Nephron progenitor cell (in vitro differentiated cells): ENCODE measurements around the gene DDIT4.
"Not testable (repeated sequence)": the region's sequence is repeated elsewhere in the genome, so short reads cannot be mapped to it uniquely, and the experiment has no call there.

Experiments
- DNase-seq: peaks from one replicate; pipeline ENCODE4 v3.0.0; 2021
- H3K27ac Mint-ChIP-seq: 2 replicates; pipeline ENCODE4 v1.8.0; 2021; ENCODE audit warnings: mild to moderate bottlenecking, moderate library complexity, mixed read lengths
- H3K27me3 Mint-ChIP-seq: 2 replicates; pipeline ENCODE4 v1.8.0; 2021; ENCODE audit warnings: mild to moderate bottlenecking, low read depth, mixed read lengths; ENCODE audit not compliant: poor library complexity
- H3K36me3 Mint-ChIP-seq: 2 replicates; pipeline ENCODE4 v1.8.0; 2021; ENCODE audit warnings: low read depth, mixed read lengths
- H3K4me1 Mint-ChIP-seq: 2 replicates; pipeline ENCODE4 v1.8.0; 2021; ENCODE audit warnings: mixed read lengths
- H3K4me3 Mint-ChIP-seq: 2 replicates; pipeline ENCODE4 v1.8.0; 2021; ENCODE audit warnings: mild to moderate bottlenecking, moderate library complexity, mixed read lengths
- H3K9me3 Mint-ChIP-seq: 2 replicates; pipeline ENCODE4 v1.8.0; 2021; ENCODE audit warnings: mild to moderate bottlenecking, moderate library complexity, mixed read lengths
- TF ChIP-seq, protein P1 (sequence below): fragments of 200-600 bp; sonication (generic); IDR thresholded peaks from 2 replicates; pipeline ENCODE4 v1.5.0; 2021; ENCODE audit warnings: antibody characterized with exemption

Gene DDIT4

DNA sequence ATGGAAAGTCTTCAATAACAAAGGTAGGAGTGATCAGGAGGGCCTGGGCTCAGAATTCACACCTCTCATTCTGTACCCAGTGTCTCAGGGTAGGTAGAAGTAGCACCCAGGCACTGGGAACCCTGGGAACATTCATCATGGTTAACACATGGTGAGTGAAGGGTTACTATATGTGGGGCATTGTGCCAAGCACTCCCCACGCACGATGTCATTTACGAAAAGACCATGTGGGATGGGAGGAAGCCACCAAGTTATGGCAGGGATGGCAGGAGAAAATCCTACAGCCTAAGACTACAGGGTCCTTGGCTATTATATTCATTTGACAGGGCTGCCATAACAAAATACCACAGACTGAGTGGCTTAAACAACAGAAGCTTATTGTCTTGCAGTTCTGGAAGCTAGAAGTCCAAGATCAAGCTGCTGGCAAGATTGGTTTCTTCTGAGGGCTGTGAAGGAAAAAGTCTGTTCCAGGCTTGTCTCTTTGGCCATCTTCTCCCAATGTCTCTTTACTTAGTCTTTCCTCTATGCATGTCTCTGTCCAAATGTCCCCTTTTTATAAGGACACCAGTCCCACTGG, 27.7 kb upstream of the DDIT4 start:
- DNase-seq = no peak

DNA sequence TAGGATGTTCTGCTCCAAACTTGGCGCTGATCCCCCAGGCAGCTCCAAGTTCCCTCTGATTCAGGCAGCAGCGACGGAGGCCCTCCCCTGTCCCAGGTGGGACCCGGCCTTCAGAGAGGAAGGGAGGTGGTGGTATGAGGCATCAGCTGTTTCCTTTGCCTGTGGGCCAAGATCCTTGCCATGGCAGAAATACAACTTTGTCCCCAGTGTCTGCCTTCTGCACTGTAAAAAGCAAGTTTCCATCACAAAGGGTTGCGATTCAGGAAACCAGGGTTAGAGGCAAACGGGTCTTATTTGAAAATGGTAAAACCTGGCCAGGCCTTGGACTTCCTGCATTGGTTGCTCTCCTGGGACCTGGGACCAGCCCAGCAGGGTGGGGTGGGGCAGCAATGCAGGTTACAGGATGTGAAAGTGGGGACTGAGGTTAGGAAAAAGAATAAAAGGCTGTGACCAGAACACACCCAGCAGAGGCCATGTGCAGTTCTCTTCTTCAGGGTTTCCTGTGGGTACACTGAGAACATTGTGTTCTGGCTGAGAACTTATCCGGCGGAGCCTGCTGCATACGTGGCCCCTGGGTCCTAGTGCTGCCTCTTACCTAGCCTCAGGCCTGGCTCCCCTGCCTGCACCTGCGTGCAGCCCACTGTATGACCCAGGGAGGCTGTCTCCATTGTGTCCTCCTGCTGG, 25.1 kb upstream of the DDIT4 start:
- Mint-ChIP-seq H3K36me3 (no peaks in the 10 kb centered on the region), H3K4me1 (peaks cover 74% of the 10 kb centered on the region), H3K9me3 (no peaks in the 10 kb centered on the region), H3K27me3 (peaks cover 4% of the 10 kb centered on the region), H3K4me3 (peak overlapping the region; percentile 32), H3K27ac (peak overlapping the region; percentile 78)
- TF ChIP-seq, protein P1, sequence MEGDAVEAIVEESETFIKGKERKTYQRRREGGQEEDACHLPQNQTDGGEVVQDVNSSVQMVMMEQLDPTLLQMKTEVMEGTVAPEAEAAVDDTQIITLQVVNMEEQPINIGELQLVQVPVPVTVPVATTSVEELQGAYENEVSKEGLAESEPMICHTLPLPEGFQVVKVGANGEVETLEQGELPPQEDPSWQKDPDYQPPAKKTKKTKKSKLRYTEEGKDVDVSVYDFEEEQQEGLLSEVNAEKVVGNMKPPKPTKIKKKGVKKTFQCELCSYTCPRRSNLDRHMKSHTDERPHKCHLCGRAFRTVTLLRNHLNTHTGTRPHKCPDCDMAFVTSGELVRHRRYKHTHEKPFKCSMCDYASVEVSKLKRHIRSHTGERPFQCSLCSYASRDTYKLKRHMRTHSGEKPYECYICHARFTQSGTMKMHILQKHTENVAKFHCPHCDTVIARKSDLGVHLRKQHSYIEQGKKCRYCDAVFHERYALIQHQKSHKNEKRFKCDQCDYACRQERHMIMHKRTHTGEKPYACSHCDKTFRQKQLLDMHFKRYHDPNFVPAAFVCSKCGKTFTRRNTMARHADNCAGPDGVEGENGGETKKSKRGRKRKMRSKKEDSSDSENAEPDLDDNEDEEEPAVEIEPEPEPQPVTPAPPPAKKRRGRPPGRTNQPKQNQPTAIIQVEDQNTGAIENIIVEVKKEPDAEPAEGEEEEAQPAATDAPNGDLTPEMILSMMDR = no peak
- no peak for DNase-seq

More for the DNA sequence above, 27.7 kb upstream of the DDIT4 start:
- Mint-ChIP-seq H3K27me3 (peaks cover 8% of the 10 kb centered on the region), H3K4me1 (peaks cover 78% of the 10 kb centered on the region), H3K9me3 (no peaks in the 10 kb centered on the region), H3K36me3 (peaks cover 4% of the 10 kb centered on the region), H3K4me3 (no peak overlapping the region), H3K27ac (peak overlapping the region; percentile 54)
- TF ChIP-seq, protein P1 = no peak

DNA sequence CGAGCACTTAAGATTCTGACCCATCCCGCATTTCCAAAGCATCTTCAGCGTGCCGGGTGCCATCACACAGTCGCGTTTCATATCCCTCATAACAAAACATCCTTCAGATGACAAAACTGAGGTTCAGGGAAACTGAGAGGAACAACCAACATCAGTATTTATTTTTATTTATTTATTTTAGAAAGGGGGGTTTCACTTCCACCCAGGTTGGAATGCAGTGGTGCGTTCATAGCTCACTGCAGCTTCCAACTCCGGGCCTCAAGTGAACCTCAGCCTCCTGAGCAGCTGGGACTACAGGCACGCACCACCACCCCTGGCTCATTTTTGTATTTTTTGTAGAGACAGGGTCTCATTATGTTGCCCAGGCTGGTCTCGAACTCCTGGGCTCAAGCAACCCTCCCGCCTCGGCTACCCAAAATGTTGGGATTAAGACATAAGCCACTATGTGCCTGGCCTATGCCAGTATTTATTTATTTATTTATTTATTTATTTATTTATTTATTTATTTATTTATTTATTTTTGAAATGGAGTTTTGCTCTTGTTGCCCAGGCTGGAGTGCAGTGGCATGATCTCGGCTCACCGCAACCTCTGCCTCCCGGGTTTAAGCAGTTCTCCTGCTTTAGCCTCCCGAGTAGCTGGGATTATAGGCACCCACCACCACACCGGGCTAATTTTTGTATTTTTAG, 24.4 kb upstream of the DDIT4 start:
- H3K27me3 Mint-ChIP-seq, DNase-seq, H3K9me3 Mint-ChIP-seq, H3K4me3 Mint-ChIP-seq, H3K36me3 Mint-ChIP-seq, H3K27ac Mint-ChIP-seq: not testable (repeated sequence)
- peaks cover 71% of the 10 kb centered on the region for H3K4me1 Mint-ChIP-seq

DNA sequence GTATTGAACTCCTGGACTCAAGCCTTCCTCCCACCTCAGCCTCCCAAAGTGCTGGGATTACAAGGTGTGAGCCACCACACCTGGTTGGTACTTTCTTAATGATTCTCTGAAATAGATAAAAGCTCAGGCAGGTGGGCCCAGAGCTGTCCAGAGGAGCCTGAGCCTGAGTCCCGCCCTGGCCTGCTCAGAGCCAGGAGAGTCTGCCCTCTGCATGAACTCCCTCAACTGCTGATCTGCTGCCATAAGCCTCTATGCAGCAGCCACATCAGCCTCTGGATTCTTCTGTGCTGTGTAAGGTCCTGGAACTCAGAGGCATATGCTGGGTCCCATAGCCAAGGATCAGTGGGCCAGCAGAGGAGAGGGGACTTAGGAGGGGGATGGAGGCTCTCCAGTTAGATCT, 23.1 kb upstream of the DDIT4 start:
- TF ChIP-seq, protein P1 = no peak
- DNase-seq = no peak
- Mint-ChIP-seq H3K4me1 (peaks cover 68% of the 10 kb centered on the region), H3K36me3 (no peaks in the 10 kb centered on the region), H3K9me3 (no peaks in the 10 kb centered on the region), H3K27me3 (no peaks in the 10 kb centered on the region), H3K4me3 (no peak overlapping the region), H3K27ac (peak overlapping the region; percentile 16)

DNA sequence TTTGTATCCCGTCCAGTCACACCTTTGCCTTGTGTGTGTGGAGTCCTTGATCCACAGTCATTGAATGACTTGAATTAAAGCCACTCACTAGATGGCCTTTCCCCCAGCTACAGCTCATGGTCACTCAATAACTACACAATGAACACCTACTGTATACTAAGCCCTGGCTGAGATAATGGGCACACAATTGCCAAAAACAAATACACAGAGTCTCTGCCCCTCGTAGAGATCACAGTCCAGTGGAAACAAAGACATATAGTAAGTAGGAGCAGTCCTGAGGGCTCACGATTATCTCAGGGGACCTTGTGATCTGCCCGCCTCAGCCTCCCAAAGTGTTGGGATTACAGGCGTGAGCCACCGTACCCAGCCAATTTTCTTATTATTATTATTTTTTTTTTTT, 22.1 kb upstream of the DDIT4 start:
- Mint-ChIP-seq H3K36me3 (no peaks in the 10 kb centered on the region), H3K4me1 (peaks cover 68% of the 10 kb centered on the region), H3K4me3 (no peak overlapping the region), H3K27me3 (no peaks in the 10 kb centered on the region), H3K9me3 (no peaks in the 10 kb centered on the region), H3K27ac (no peak overlapping the region)
- DNase-seq = no peak
- TF ChIP-seq, protein P1 = no peak

DNA sequence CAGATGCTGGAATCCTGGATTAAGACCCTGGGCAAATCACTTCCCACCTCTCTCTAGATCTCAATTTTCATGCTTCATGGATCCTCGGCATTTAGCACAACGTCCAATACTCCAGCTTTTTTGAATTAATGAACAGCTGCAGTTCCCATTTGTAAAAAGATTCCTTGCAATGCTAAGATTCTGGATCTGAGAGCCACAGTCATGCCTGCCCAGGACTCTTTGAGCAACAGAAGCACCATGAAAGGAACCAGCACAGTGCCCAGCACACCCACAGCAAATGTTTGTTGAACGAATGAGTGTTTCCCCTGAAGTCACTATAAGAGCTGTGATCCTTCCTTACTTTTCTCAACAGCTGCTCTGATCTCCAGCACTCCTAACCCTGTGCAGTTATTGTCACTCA, 20.8 kb upstream of the DDIT4 start:
- H3K9me3 Mint-ChIP-seq = no peaks in the 10 kb centered on the region
- H3K36me3 Mint-ChIP-seq = no peaks in the 10 kb centered on the region
- H3K4me1 Mint-ChIP-seq = peaks cover 72% of the 10 kb centered on the region
- DNase-seq = no peak
- TF ChIP-seq, protein P1 = no peak
- H3K27me3 Mint-ChIP-seq = no peaks in the 10 kb centered on the region
- H3K4me3 Mint-ChIP-seq = no peak overlapping the region
- H3K27ac Mint-ChIP-seq = no peak overlapping the region
